SW480 (cell line): Measurements from ENCODE around the gene PKDCC.
"Not testable (repeated sequence)": the region's sequence is repeated elsewhere in the genome, so short reads cannot be mapped to it uniquely, and the experiment has no call there.

Experiments used
- DNase-seq: peaks from one replicate; pipeline ENCODE4 v3.0.0-alpha.2; 2016; ENCODE audit warnings: low spot score

The PKDCC gene

DNA sequence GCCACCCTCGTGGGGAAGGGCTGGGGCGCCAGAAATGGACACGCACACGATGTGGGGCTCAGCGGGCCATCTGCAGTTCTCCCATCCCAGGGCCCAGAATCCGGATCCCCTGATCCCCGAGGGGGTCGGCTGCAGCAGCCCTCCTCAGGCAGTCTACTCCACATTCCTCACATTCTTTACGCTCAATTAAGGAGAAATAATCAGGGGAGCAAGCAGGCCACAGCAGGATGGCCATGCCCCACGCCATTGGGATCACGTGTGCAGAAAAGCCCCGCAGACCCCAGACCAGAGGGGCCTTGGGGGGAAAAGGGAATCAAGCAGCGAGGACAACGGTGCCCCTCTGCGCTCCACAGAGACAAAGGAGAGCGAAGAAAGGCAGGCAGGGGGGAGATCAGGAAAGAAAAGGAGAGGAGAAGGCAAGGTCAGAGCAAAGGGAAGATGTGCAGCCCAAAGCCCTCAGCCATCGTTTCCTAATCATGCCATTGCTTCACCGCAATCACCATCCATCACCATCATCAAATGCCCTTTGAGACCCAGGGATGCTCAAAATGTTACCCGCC lies 17.5 kb upstream of the PKDCC start:
- no peak for DNase-seq

- DNase-seq: no peak
These were observed 17.0 kb upstream of the PKDCC start for GRCh38 chr2:42030829-42031228.

DNA sequence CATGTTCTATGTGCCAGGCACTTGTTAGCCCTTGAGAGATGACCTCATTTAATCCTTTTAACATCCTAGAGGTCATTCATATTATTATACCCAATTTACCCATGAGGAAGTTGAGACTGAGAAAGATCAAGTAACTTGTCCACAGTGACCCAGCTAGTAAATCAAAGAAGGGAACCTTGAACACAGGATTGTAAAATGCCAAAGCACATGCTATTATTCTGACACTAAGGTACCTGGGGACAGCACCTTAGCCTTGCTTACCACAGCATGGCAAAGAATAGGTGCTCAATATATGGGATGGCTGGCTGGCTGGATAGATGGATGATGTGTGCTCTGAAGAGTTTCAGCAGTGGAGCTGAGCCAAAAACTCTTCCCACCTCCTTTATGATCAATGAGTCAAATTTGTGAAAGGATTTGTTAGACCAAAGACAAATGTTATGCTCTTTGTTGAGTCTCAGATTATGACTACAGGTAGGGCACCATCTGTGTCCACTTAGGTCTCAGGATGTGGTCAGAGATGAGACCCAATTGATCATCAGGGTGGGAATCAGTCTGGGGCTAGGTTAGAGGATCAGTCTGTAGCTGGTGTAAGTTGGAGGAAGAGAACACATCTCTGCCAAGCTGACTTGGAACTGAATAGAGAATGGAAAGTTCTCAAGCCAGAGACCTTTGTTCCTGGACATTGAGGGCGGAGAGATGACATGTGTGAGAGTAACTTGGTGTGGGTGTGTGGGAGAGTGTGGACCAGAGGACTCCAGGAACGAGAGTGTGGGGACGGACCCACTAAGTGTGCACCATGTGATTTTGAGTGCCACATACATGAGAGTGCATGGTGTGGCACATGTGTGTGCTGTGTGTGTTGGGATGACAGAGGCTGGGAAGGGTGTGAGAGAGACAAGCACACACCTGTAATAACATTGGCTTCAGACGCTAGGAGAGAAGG lies 16.3 kb upstream of the PKDCC start:
- no peak for DNase-seq

DNA sequence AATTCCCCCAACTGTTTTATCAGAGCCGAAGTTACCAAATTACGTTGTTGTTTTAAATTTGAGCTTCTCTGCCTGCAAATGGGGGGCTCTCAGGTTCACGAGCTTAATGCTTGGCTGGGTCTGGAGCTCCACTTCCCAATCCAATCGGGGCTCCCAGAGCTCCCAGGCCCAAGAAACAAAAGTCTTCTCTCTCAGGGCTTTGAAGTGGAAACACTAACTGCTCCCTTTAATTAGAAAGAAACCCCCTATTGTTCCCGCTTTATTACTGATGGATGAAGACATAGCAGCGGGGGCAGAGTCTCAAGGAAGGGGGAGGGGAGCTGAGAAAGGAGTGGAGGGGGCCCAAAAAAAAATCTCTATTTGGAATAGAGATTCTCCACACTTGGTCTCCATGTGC lies 15.6 kb upstream of the PKDCC start:
- DNase-seq: no peak

DNA sequence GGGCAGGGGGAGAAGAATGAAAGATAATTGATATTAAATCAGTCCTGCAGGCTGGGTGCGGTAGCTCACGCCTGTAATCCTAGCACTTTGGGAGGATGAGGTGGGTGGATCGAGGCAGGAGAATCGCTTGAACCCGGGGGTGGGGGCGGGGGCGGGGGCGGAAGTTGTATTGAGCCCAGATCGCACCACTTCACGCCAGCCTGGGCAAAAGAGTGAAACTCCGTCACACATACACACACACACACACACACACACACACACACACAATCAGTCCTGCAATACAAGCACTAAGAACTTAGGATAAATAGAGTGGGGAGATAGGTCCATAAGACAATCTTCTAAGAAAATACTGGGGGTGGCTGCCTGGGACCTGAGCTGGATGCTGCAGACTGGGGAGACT lies 15.1 kb upstream of the PKDCC start:
- DNase-seq: no peak

- not testable (repeated sequence) for DNase-seq
These were observed 13.7 kb upstream of the PKDCC start for GRCh38 chr2:42034096-42034495.

DNA sequence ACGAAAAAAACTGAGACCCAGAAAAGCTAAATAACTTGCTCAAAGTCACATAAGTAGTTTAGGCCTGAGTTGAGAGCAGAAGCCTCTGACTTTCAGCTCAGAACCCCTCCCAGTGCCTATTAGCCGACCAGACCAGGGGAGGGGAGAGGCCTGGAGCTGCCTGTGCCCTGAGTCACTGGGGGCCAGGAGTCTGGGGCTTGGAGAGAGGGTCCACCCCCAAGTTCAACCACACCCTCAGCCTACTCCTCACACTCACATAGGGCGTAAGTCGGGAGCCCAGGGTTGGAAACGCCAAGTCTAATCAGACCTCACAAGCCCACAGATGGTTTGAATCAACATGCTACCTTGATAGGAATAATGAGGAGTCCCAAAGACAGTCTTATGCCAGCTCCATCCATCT lies 12.6 kb upstream of the PKDCC start:
- no peak for DNase-seq

DNA sequence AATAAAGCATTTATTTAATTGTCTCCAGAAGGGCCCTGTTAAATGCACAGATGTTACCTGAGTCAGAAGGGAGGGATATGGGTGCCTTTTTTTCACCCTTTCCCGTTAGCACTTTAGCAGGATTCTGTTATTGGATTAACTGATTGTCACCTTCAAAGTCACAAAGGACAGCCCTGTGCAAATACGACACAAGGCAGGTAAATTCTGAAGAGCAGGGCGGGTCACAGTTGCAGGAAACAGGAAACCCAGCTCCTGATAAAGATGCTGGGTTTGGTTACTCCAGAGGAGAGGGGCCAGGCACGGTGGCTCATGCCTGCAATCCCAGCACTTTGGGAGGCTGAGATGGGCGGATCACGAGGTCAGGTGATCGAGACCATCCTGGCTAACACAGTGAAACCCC lies 11.4 kb upstream of the PKDCC start:
- DNase-seq: no peak

DNA sequence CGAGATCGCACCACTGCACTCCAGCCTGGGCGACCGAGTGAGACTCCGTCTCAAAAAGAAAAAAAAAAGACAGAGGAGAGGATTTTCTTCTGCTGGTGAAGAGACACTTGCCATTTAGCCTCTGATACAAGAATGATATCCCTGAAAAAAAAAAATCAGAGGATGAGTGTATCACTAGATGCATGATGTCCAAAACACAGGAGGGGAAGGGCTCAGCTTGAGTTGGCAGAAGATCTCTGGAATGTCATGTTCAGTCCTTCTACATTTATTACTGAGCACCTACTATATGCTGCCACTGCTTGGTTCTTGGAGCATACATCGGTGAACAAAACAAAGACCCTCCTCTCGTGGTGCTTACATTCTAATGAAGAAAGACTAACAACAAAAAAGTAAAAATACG lies 10.9 kb upstream of the PKDCC start:
- no peak for DNase-seq

DNA sequence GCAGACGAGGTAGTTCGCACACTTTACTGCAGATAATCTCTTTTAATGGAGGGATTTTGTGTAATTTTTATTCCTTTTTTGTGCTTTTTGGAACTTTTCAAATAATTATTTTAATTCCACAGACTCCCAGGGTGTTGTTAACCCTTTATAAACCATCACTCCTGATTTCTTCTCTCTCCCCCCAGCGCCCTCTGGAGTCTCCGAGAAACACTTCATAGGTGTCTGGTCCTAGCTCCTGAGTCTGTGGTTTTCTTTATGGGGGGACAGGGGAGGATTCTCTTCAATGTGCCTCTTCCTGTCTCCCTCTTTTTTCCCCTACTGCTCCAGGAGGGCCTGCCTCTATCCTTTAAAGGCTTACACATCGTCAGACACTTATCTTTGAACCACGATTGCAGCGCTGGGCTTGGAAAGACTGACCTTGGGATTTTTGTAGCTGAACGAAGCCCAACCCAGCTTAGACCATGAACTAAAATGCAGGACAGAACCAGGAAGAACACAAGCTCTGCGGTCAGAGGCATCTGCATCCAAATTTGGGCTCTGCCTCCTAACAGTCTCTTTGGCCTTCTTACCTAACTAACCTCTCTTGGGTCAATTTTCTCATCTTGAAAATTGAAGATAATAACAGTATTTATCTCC lies 7.1 kb upstream of the PKDCC start:
- DNase-seq: no peak

DNA sequence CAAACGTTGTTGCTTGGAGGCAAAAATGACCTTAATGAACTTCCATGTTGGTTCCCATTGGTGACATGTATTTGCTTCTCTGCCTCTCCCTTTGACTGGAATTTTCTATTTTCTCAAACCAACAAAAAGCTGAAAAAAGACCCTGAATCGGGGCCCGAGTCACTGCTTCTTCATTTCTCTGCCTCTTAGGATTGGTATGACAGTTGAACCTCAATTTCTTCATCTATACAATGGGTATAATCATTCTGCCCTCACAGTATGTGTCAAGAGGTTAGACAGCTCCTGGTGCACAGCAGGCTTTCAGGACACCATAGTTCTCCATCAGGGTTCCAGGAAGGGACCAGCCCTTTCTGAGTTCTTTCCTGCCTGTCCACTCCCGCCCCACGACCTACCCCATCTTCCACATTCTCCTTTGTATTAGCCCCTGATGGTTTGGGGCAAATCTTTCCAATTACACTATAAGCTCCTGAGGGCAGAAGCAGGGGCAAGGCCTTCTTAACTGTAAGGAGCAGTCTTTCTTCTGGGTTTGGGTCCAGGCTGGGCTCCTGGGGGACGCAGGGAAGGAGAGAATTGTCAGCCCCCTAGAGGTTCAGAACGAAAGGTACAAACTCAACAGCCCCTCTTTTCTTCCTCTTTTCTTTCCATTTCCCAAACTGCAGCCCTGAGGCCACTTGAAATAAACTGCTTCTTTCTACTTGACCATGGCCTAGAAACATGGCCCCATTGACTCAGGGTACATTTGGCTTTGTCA lies 6.3 kb upstream of the PKDCC start:
- DNase-seq: no peak

GRCh38 chr2:42042631-42043355 lies 5.0 kb upstream of the PKDCC start:
- no peak for DNase-seq

DNA sequence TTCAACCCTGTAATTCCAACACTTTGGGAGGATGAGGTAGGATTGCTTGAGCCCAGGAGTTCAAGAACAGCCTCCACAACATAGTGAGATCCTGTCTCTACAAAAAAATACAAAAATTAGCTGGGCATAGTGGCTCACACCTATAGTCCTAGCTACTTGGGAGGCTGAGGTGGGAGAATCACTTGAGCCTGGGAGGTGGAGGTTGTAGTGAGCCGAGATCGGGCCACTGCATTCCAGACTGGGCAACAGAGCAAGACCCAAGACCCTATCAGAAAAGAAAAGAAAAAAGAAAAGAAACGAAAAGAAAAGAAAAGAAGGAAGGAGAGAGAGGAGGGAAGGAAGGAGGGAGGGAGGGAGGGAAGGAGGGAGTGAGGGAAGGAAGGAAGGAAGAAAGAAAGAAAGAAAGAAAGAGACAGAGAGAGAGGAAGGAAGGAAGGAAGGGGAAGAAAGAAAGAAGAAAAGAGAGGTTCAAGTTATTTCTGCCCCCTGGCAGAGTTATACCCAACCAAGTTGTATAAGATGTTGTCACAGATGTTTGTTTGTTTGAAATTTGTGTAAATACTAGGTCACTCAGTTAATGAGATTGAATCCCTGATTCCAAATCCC lies 3.9 kb upstream of the PKDCC start:
- DNase-seq: no peak

- DNase-seq: no peak
These were observed 2.9 kb upstream of the PKDCC start for GRCh38 chr2:42044939-42045338.

GRCh38 chr2:42045352-42045751 lies 2.5 kb upstream of the PKDCC start:
- DNase-seq: no peak

- DNase-seq: no peak
These were observed 1.7 kb upstream of the PKDCC start for GRCh38 chr2:42045848-42046748.

DNA sequence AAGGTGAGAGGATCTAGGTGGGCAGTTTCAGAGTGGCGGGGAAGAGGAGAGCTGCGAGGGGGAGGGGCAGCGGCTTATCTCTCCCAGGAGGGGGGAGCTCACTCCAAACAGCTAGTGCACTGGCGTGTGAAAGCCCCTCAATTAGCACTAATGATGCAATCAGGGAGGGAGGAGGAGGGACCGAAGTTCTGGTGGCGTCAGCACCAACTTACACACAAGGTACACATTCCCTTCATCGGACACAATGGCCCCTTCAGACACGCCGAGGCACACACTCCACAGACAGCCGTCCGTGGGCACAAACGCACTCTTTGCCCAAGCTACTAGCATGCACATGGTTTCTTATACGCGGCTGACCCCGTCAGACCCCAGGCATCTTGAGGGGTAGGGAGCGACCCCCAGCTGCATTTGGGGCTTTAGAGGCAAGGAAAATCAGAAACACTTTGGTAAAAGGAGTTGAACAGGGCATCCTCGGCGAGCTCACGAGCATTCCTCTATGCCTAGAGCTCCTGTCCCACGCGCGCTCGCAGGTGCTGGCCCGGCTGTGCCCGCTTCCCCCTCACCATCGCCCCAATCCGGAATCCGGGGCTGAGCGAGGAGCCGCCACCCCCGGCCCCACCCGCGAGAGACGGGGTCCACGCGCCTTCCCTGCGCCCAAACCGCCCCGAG lies 868 bp upstream of the PKDCC start:
- peak; percentile 17 for DNase-seq

DNA sequence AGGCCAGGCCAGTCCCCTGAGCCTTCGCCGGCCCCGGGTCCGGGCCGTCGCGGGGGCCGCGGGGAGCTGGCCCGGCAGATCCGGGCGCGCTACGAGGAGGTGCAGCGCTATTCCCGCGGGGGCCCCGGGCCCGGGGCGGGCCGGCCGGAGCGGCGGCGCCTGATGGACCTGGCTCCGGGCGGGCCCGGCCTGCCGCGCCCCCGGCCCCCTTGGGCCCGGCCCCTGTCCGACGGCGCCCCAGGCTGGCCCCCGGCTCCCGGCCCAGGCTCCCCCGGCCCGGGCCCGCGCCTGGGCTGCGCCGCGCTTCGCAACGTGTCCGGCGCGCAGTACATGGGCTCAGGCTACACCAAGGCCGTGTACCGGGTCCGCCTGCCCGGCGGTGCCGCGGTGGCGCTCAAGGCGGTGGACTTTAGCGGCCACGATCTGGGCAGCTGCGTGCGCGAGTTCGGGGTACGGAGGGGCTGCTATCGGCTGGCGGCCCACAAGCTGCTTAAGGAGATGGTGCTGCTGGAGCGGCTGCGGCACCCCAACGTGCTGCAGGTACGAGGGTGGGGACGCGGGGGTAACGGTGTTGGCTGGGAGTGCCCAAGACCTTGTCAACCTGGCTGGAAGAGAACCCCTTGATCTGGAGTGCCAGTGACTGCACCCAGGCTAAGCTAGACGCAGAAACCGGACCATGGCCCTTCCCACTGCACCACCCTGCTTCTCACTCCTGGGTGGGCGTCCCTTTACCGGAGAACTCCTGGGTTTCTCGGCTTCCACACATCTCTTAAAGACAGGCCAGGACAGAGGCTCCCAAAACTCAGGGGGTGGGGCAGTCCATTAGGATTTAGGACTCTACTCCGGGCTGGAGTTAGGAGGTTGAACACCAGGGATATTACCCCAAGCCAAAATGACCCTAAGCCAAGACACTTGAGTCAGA lies 739 bp downstream of the PKDCC start:
- no peak for DNase-seq
